Activated CD8-positive, alpha-beta memory T cell treated with anti-CD3 and anti-CD28 coated beads, Interleukin-2, amount 10 ng/mL, durations not matched to agents 7 days and 5 days (primary cell): ENCODE results near the gene CETP. TPM values are rescaled to one million over a fixed set of nuclear protein-coding genes. Genes with fewer than 3 reads are reported as not detected.

Experiments
- ATAC-seq: fragments of 150-1000 bp; cut with Tn5 transposase; one replicate; pipeline ENCODE4 v1.10.0; 2021; ENCODE audit warnings: moderate library complexity
- CTCF ChIA-PET: fragments of 350-600 bp; sonication (Branson Sonifier 250); formaldehyde crosslinking; loops from one replicate; lab custom pipeline; 2021; ENCODE audit warnings: antibody characterized with exemption; lab: Charles Lee
- DNase-seq: peaks from one replicate; pipeline ENCODE4 v3.0.0-alpha.2; 2020
- H3K27ac Mint-ChIP-seq: one replicate; pipeline ENCODE4 v1.8.0; 2021; ENCODE audit warnings: mild to moderate bottlenecking, mixed read lengths
- H3K27me3 Mint-ChIP-seq: one replicate; pipeline ENCODE4 v1.8.0; 2021; ENCODE audit warnings: mixed read lengths
- H3K36me3 Mint-ChIP-seq: one replicate; pipeline ENCODE4 v1.8.0; 2021; ENCODE audit warnings: mild to moderate bottlenecking, mixed read lengths
- H3K4me1 Mint-ChIP-seq: one replicate; pipeline ENCODE4 v1.8.0; 2021; ENCODE audit warnings: mixed read lengths
- H3K4me3 Mint-ChIP-seq: one replicate; pipeline ENCODE4 v1.8.0; 2021; ENCODE audit warnings: mild to moderate bottlenecking, moderate library complexity, mixed read lengths
- H3K9me3 Mint-ChIP-seq: one replicate; pipeline ENCODE4 v1.8.0; 2022; ENCODE audit warnings: low read depth, mixed read lengths
- total RNA-seq, 2 experiments: library from RNA; stranded (reverse); gene quantifications; one replicate each; pipeline ENCODE4 v1.2.3, GENCODE V29; 2021

CETP gene
- total RNA-seq, 2 experiments from 2014 or later = not detected

DNA sequence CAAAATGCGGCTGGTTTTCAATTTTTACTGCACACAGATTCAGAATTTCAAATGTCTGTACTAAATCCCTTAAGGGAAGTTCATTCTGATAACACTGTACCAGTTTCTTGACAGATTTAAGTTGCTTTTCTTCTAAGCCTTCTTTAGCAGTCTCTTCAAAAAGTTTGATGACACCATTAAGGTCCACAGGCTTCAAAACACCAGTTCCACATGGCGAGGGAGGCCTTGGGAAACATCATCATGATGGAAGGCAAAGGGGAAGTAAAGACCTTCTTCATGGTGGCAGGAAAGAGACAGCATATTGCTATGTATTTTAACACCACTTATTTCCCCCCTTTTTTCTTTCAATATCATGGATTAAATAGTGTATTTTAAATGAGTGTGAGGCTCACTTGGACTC lies 52.2 kb downstream of the CETP start:
- no peaks in the 10 kb centered on the region for H3K9me3 Mint-ChIP-seq
- no peaks in the 10 kb centered on the region for H3K27me3 Mint-ChIP-seq
- peaks cover 75% of the 10 kb centered on the region for H3K4me1 Mint-ChIP-seq
- DNase-seq (no peak), ATAC-seq (no peak)
- H3K36me3 Mint-ChIP-seq = peaks cover 38% of the 10 kb centered on the region
- CTCF ChIA-PET = interaction anchor here (2.2 kb wide), 1 partner anchor 24 kb away, joined by 6 read pairs; the partner anchor contains the start of gene NLRC5
- H3K27ac Mint-ChIP-seq = peak overlapping the region; percentile 81
- H3K4me3 Mint-ChIP-seq = peak overlapping the region; percentile 63

DNA sequence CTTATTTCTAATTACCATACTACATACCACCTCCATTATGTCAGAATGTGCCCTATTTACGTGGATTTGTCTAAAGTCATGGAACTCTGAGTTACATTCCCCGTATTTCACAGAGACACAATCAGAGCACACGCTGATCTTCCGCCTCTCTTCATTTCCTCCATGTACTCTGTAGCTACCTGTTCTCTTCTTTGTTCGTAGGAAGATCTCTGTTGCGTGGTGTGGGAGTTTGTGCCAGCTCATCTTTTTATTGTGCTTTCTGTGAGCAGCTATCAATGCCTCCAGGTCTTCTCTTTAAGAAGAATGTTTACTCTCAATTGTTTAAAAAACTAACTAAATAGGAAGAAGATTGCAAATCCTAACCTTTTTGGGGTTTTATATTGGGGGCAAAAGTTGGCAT lies 54.6 kb downstream of the CETP start:
- Mint-ChIP-seq H3K36me3 (peaks cover 47% of the 10 kb centered on the region), H3K27ac (peak overlapping the region; percentile 51), H3K27me3 (no peaks in the 10 kb centered on the region), H3K4me1 (peaks cover 60% of the 10 kb centered on the region), H3K9me3 (no peaks in the 10 kb centered on the region), H3K4me3 (no peak overlapping the region)
- DNase-seq (no peak), ATAC-seq (no peak)
- CTCF ChIA-PET = interaction anchor here (0.7 to 0.9 kb wide), 3 partner anchors 23 to 25 kb away, joined by 3 to 4 read pairs (median 3); no protein-coding TSS in a partner anchor

DNA sequence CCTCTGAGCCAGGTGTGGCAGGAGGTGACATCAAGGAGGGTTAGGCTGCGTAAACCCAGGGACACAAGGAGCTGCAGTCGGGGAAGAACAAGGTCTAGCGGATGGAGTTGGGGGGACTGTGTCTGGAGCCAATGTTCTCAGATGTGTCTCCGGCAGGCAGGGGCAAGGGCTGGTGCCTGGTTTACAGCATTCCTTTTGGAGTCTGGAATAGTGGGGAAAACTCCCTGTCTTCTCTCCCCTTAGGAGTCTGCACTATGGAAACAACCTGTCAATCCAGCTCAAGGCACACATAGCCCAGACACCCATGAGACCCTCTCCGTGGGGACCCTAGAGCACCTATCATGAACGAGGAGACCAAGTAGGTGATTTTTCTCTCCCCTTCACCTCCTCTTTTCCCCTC lies 55.1 kb downstream of the CETP start:
- ATAC-seq (no peak), DNase-seq (no peak)
- CTCF ChIA-PET = interaction anchor here (0.9 kb wide), 1 partner anchor 25 kb away, joined by 3 read pairs; no protein-coding TSS in a partner anchor
- peaks cover 51% of the 10 kb centered on the region for H3K36me3 Mint-ChIP-seq
- no peaks in the 10 kb centered on the region for H3K9me3 Mint-ChIP-seq
- H3K27me3 Mint-ChIP-seq = no peaks in the 10 kb centered on the region
- no peak overlapping the region for H3K4me3 Mint-ChIP-seq
- H3K4me1 Mint-ChIP-seq = peaks cover 60% of the 10 kb centered on the region
- peak overlapping the region; percentile 2 for H3K27ac Mint-ChIP-seq

DNA sequence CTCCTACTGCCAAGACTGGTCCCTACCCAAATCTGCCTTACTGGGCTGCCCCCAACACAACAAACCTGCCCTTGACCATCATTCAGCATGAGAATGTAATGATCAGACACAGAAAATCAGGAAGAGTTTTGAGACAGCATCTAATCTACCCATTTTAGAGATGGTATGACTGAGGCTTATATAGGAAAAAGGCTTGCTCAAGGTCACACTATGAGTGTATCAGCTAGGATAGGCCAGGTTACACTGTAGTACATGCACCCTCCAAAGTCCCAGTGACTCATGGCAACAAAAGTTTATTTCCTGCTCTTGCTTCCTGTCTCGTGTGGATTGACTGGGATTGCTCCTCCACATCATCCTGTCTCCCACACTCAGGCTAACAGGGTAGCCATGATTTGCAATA lies 55.5 kb downstream of the CETP start:
- no peak for DNase-seq
- peaks cover 60% of the 10 kb centered on the region for H3K4me1 Mint-ChIP-seq
- CTCF ChIA-PET = no interaction called here
- no peak overlapping the region for H3K4me3 Mint-ChIP-seq
- no peaks in the 10 kb centered on the region for H3K27me3 Mint-ChIP-seq
- H3K9me3 Mint-ChIP-seq = no peaks in the 10 kb centered on the region
- peaks cover 56% of the 10 kb centered on the region for H3K36me3 Mint-ChIP-seq
- no peak for ATAC-seq
- H3K27ac Mint-ChIP-seq = no peak overlapping the region

DNA sequence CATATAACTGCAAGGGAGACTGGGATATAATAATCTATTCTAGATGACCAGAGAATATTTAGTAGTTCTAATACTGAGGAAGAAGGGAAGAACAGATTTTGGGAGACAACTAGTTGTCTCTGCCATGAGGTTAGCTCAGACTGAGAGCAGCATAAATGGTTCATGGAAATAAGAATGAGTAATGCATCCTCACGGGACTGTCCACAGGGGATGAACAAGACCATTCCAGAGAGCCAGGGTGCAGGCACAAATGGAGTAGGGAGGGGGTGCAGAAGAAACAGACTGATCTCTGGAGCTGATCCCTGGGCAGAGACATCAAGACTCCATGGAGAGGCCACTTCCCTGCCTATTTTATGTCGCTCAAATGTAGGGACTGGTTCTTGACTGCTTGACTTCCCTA lies 58.0 kb downstream of the CETP start:
- Mint-ChIP-seq H3K36me3 (peaks cover 71% of the 10 kb centered on the region), H3K4me1 (peaks cover 62% of the 10 kb centered on the region), H3K4me3 (no peak overlapping the region), H3K9me3 (no peaks in the 10 kb centered on the region), H3K27me3 (no peaks in the 10 kb centered on the region), H3K27ac (no peak overlapping the region)
- CTCF ChIA-PET = interaction anchor here (1.0 to 2.1 kb wide), 3 partner anchors 22 to 140 kb away, joined by 3 to 8 read pairs (median 4); no protein-coding TSS in a partner anchor
- DNase-seq (no peak), ATAC-seq (no peak)

DNA sequence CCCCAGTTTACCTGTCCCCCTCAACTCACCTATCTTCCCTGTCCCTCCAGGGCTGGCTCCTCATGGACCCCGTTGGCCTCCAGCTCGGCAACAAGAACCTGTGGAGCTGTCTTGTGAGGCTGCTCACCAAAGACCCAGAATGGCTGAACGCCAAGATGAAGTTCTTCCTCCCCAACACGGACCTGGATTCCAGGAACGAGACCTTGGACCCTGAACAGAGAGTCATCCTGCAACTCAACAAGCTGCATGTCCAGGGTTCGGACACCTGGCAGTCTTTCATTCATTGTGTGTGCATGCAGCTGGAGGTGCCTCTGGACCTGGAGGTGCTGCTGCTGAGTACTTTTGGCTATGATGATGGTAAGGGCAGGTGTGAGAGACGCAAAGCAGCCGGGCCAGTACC lies 58.9 kb downstream of the CETP start:
- peaks cover 58% of the 10 kb centered on the region for H3K4me1 Mint-ChIP-seq
- no peaks in the 10 kb centered on the region for H3K9me3 Mint-ChIP-seq
- CTCF ChIA-PET = interaction anchor here (1.9 to 2.1 kb wide), 2 partner anchors 23 to 56 kb away, joined by 4 to 8 read pairs; no protein-coding TSS in a partner anchor
- H3K27me3 Mint-ChIP-seq = no peaks in the 10 kb centered on the region
- ATAC-seq = no peak
- DNase-seq = no peak
- H3K36me3 Mint-ChIP-seq = peaks cover 78% of the 10 kb centered on the region
- H3K27ac Mint-ChIP-seq = no peak overlapping the region
- H3K4me3 Mint-ChIP-seq = no peak overlapping the region

DNA sequence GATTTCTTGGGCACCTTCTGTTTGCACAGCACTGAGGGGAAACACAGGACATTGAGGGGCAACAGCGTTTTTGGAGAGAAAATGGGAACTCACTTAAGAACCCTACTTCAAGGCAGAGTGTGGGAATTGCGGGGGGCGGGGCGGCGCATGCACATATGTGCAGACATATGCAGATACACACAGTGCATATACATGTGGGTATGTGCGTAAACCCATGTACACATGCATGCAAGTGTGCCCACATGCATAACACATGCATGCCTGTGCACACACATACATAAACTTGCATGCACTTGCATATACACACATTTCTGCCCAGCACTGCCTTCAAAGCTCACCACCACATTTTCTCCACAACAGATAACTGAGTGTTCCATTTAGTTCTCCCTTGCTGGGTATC lies 60.0 kb downstream of the CETP start:
- Mint-ChIP-seq H3K27ac (peak overlapping the region; percentile 82), H3K27me3 (no peaks in the 10 kb centered on the region), H3K4me1 (peaks cover 51% of the 10 kb centered on the region), H3K9me3 (no peaks in the 10 kb centered on the region), H3K36me3 (peaks cover 82% of the 10 kb centered on the region), H3K4me3 (no peak overlapping the region)
- DNase-seq = no peak
- CTCF ChIA-PET = interaction anchor here (0.9 to 3.6 kb wide), 4 partner anchors 20 to 644 kb away, joined by 3 to 21 read pairs (median 12); no protein-coding TSS in a partner anchor
- ATAC-seq = no peak

DNA sequence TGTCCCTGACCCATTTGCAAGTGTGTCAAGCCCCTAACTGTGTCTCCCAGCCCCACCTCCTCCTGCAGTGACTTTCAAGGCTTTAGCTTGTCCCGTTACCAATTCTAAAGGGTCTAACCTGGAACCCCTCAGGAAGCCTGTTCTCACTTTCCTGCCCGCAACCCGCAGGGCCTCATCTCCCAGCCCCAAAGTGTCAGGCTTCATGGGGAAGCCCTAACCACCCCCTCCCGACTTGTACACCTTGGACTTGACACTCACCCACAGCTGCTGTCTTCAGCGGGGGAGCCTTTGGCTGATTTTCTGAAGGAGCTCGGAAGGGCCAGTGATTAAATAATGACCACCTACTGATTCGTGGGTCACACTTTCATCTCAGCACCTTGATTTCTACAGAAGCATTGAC lies 60.7 kb downstream of the CETP start:
- H3K27ac Mint-ChIP-seq = peak overlapping the region; percentile 82
- no peak for DNase-seq
- H3K4me3 Mint-ChIP-seq = no peak overlapping the region
- CTCF ChIA-PET = interaction anchor here (0.8 to 3.6 kb wide), 8 partner anchors 12 to 71 kb away, joined by 3 to 21 read pairs (median 4); partner anchors contain the start of gene NLRC5
- peak; percentile 40 for ATAC-seq
- H3K27me3 Mint-ChIP-seq = no peaks in the 10 kb centered on the region
- H3K4me1 Mint-ChIP-seq = peaks cover 49% of the 10 kb centered on the region
- H3K9me3 Mint-ChIP-seq = no peaks in the 10 kb centered on the region
- H3K36me3 Mint-ChIP-seq = peaks cover 81% of the 10 kb centered on the region

DNA sequence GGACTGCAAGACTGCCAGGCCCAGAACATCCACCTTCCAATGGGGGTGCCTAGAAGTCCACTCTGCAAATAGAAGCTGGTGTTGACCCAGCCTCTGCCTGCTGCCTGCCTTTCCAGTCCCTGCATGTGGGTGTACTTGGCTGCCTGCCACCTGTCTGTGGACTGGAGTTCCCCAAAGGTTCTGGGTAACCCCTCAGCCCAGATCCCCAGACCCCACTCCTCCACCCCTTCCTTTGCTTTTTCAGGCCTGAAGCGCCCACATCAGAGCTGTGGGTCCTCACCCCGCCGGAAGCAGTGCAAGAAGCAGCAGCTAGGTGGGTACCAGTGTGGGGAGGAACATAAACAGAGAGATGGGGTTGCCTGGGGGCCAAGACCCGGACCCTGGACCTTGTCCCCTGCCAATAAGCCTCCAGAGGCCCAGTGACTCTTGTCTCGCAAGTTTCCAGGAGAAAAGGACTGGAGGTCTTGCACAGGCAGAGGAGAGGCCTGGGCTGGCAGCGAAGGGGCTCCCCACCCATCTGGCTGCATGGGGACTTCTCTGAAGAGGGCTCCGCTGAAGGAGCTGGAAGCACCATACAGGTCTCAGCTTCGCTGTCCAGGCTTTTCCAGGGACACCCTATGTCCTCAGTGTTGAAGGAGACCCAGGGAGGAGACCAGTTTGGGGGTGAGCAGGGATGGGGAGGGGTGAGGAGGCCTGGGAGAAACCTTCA lies 61.9 kb downstream of the CETP start:
- no peaks in the 10 kb centered on the region for H3K27me3 Mint-ChIP-seq
- ATAC-seq (peak; percentile 62), DNase-seq (peak; percentile 69)
- CTCF ChIA-PET = interaction anchor here (0.7 to 3.6 kb wide), 11 partner anchors 9 to 393 kb away, joined by 3 to 21 read pairs (median 4); no protein-coding TSS in a partner anchor
- peak overlapping the region; percentile 70 for H3K27ac Mint-ChIP-seq
- no peak overlapping the region for H3K4me3 Mint-ChIP-seq
- no peaks in the 10 kb centered on the region for H3K9me3 Mint-ChIP-seq
- H3K36me3 Mint-ChIP-seq = peaks cover 81% of the 10 kb centered on the region
- H3K4me1 Mint-ChIP-seq = peaks cover 58% of the 10 kb centered on the region

DNA sequence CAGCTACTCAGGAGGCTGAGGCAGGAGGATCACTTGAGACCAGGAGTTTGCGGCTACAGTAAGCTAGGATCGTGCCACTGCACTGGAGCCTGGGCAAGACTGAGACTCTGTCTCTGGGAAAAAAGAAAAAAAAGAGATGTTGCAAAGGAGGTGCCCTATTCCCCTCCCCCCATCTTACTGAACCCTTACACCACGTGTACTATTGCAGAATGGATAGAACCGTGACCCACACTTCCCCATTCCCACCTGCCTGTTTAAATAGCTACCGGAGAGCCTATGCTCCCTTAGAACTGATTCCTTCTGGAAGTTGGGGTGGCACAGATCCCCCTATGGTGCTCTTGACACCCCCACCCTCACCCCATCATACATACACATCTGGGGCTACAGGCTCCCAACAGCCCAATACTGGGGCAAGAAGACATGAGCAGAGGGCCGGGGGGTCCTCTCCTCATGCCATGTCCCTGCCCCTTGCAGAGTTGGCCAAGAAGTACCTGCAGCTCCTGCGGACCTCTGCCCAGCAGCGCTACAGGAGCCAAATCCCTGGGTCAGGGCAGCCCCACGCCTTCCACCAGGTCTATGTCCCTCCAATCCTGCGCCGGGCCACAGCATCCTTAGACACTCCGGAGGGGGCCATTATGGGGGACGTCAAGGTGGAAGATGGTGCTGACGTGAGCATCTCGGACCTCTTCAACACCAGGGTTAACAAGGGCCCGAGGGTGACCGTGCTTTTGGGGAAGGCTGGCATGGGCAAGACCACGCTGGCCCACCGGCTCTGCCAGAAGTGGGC lies 63.3 kb downstream of the CETP start:
- H3K27ac Mint-ChIP-seq = no peak overlapping the region
- H3K4me1 Mint-ChIP-seq = peaks cover 72% of the 10 kb centered on the region
- ATAC-seq (no peak), DNase-seq (no peak)
- no peaks in the 10 kb centered on the region for H3K9me3 Mint-ChIP-seq
- no peak overlapping the region for H3K4me3 Mint-ChIP-seq
- CTCF ChIA-PET = interaction anchor here (1.3 to 3.6 kb wide), 4 partner anchors 45 to 392 kb away, joined by 3 to 21 read pairs (median 4); no protein-coding TSS in a partner anchor
- H3K27me3 Mint-ChIP-seq = no peaks in the 10 kb centered on the region
- peaks cover 75% of the 10 kb centered on the region for H3K36me3 Mint-ChIP-seq

DNA sequence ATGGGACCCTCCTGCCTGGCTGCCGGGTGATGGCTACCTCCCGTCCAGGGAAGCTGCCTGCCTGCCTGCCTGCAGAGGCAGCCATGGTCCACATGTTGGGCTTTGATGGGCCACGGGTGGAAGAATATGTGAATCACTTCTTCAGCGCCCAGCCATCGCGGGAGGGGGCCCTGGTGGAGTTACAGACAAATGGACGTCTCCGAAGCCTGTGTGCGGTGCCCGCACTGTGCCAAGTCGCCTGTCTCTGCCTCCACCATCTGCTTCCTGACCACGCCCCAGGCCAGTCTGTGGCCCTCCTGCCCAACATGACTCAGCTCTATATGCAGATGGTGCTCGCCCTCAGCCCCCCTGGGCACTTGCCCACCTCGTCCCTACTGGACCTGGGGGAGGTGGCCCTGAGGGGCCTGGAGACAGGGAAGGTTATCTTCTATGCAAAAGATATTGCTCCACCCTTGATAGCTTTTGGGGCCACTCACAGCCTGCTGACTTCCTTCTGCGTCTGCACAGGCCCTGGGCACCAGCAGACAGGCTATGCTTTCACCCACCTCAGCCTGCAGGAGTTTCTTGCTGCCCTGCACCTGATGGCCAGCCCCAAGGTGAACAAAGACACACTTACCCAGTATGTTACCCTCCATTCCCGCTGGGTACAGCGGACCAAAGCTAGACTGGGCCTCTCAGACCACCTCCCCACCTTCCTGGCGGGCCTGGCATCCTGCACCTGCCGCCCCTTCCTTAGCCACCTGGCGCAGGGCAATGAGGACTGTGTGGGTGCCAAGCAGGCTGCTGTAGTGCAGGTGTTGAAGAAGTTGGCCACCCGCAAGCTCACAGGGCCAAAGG lies 64.4 kb downstream of the CETP start:
- ATAC-seq (no peak), DNase-seq (no peak)
- H3K4me3 Mint-ChIP-seq = no peak overlapping the region
- H3K9me3 Mint-ChIP-seq = no peaks in the 10 kb centered on the region
- CTCF ChIA-PET = interaction anchor here (0.7 to 1.8 kb wide), 3 partner anchors 13 to 61 kb away, joined by 3 to 5 read pairs (median 3); no protein-coding TSS in a partner anchor
- H3K4me1 Mint-ChIP-seq = peaks cover 73% of the 10 kb centered on the region
- H3K36me3 Mint-ChIP-seq = peaks cover 73% of the 10 kb centered on the region
- no peak overlapping the region for H3K27ac Mint-ChIP-seq
- H3K27me3 Mint-ChIP-seq = no peaks in the 10 kb centered on the region

DNA sequence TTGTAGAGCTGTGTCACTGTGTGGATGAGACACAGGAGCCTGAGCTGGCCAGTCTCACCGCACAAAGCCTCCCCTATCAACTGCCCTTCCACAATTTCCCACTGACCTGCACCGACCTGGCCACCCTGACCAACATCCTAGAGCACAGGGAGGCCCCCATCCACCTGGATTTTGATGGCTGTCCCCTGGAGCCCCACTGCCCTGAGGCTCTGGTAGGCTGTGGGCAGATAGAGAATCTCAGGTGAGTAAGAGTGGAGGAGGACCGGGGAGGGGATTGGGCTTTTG lies 65.0 kb downstream of the CETP start:
- peaks cover 72% of the 10 kb centered on the region for H3K4me1 Mint-ChIP-seq
- no peak overlapping the region for H3K4me3 Mint-ChIP-seq
- DNase-seq = no peak
- CTCF ChIA-PET = interaction anchor here (0.7 to 1.8 kb wide), 3 partner anchors 13 to 62 kb away, joined by 3 to 5 read pairs (median 3); no protein-coding TSS in a partner anchor
- no peak for ATAC-seq
- H3K9me3 Mint-ChIP-seq = no peaks in the 10 kb centered on the region
- H3K27me3 Mint-ChIP-seq = no peaks in the 10 kb centered on the region
- peaks cover 73% of the 10 kb centered on the region for H3K36me3 Mint-ChIP-seq
- no peak overlapping the region for H3K27ac Mint-ChIP-seq
